ENCODE data around the gene RABGAP1.
"Not testable (repeated sequence)": the region's sequence is repeated elsewhere in the genome, so short reads cannot be mapped to it uniquely, and the experiment has no call there.

RABGAP1 gene

GRCh38 chr9:122940749-122941581 is at the start of gene RABGAP1:
Gene RABGAP1, plus strand, starts transcription at chr9:122941020. Its CDS starts 16,040 bp downstream, at chr9:122957060.
- DNase-seq, result peak; percentile 91 to 99 (median 94)

GRCh38 chr9:122897969-122898368 is 42.9 kb upstream of the RABGAP1 start:
- DNase-seq, result no peak

- DNase-seq, result no peak
Measured at GRCh38 chr9:122900791-122901190, 40.0 kb upstream of the RABGAP1 start.

- peak in 2 of 6 experiments; percentile 9 to 42 for DNase-seq
Measured at GRCh38 chr9:122904466-122904822, 36.4 kb upstream of the RABGAP1 start.

GRCh38 chr9:122904823-122905710 is 35.8 kb upstream of the RABGAP1 start, which contains the start of gene RC3H2:
Gene RC3H2, minus strand, starts transcription at chr9:122905359. Its CDS starts 7,850 bp downstream, at chr9:122897509.
- DNase-seq, result peak; percentile 93 to 98 (median 97)

- not testable (repeated sequence) for DNase-seq
Measured at GRCh38 chr9:122906122-122906521, 34.7 kb upstream of the RABGAP1 start.

- DNase-seq, result no peak
Measured at GRCh38 chr9:122912671-122912963, 28.2 kb upstream of the RABGAP1 start.

GRCh38 chr9:122912964-122913673 is 27.7 kb upstream of the RABGAP1 start, which contains the start of gene ZBTB6:
Gene ZBTB6, minus strand, starts transcription at chr9:122913323. Its CDS starts 1,251 bp downstream, at chr9:122912072.
- DNase-seq, result peak; percentile 56 to 89 (median 74)

GRCh38 chr9:122918310-122918709 is 22.5 kb upstream of the RABGAP1 start:
- DNase-seq, result no peak

GRCh38 chr9:122922713-122923112 is 18.1 kb upstream of the RABGAP1 start:
- DNase-seq, result no peak

- no peak for DNase-seq
Measured at GRCh38 chr9:122923947-122924346, 16.9 kb upstream of the RABGAP1 start.

- no peak for DNase-seq
Measured at GRCh38 chr9:122929796-122930354, 10.9 kb upstream of the RABGAP1 start.

GRCh38 chr9:122930541-122931225 is 10.1 kb upstream of the RABGAP1 start:
- DNase-seq, result peak in 2 of 6 experiments; percentile 42 to 52

- DNase-seq, result peak; percentile 71 to 87 (median 77)
Measured at GRCh38 chr9:122931226-122932121, 9.3 kb upstream of the RABGAP1 start, which contains the start of gene ZBTB26. Gene ZBTB26, minus strand, starts transcription at chr9:122931512. Its CDS starts 11,578 bp downstream, at chr9:122919934.

GRCh38 chr9:122936464-122936863 is 4.4 kb upstream of the RABGAP1 start:
- DNase-seq, result no peak

- DNase-seq, result no peak
Measured at GRCh38 chr9:122936883-122937282, 3.9 kb upstream of the RABGAP1 start.

- no peak for DNase-seq
Measured at GRCh38 chr9:122939601-122940000, 1.2 kb upstream of the RABGAP1 start.

GRCh38 chr9:122940454-122940748 is 419 bp upstream of the RABGAP1 start:
- DNase-seq, result no peak

- peak in 2 of 6 experiments; percentile 0 to 26 for DNase-seq
Measured at GRCh38 chr9:122941582-122942234, 888 bp downstream of the RABGAP1 start.
